ENCODE measurements around the gene PROX1. TPM values are rescaled to one million over a fixed set of nuclear protein-coding genes. Genes with fewer than 3 reads are reported as not detected.

The PROX1 gene
- total RNA-seq, 1 donor from 2014 or later, result 5.0 TPM

- Histone ChIP-seq H3K4me3 (no peak overlapping the region), H3K27ac (no peak overlapping the region), H3K4me2 (no peak overlapping the region), H4K20me1 (ENCODE audit: low read depth) (no peaks in the 10 kb centered on the region), H3K9me3 (ENCODE audit: low read depth) (no peaks in the 10 kb centered on the region), H2AFZ (replicated peaks) (no peak overlapping the region), H3K27me3 (peaks cover 11% of the 10 kb centered on the region), H3K36me3 (no peaks in the 10 kb centered on the region), H3F3A (ENCODE audit: low read depth) (no peaks in the 10 kb centered on the region), H3K79me2 (ENCODE audit: low read depth) (no peaks in the 10 kb centered on the region), H3K9ac (no peak overlapping the region), H3K4me1 (peaks cover 9% of the 10 kb centered on the region)
- Mint-ChIP-seq H3K9me3 (no peaks in the 10 kb centered on the region), H3K36me3 (peaks cover 17% of the 10 kb centered on the region), H3K4me1 (peaks cover 20% of the 10 kb centered on the region), H3K4me3 (no peak overlapping the region), H3K27ac (no peak overlapping the region), H3K27me3 (ENCODE audit: insufficient read depth, low read depth) (peaks cover 2% of the 10 kb centered on the region)
- no peak for DNase-seq (ENCODE audit: low spot score)
- TF ChIP-seq CTCF (IDR thresholded peaks at IDR 0.05) (no peak), EZH2 (IDR thresholded peaks at IDR 0.05) (no peak), EZH2phosphoT487 (IDR thresholded peaks at IDR 0.05) (no peak)
Measured at GRCh38 chr1:213997772-213998107, 10.0 kb downstream of the PROX1 start.

- no peak overlapping the region for H3K4me3 ChIP-seq
- H3K27me3 ChIP-seq, result peaks cover under 1% of the 10 kb centered on the region
- H3K4me2 ChIP-seq, result no peak overlapping the region
- H4K20me1 ChIP-seq (ENCODE audit: low read depth), result no peaks in the 10 kb centered on the region
- no peak overlapping the region for H3K27ac ChIP-seq
- no peaks in the 10 kb centered on the region for H3F3A ChIP-seq (ENCODE audit: low read depth)
- no peaks in the 10 kb centered on the region for H3K79me2 ChIP-seq (ENCODE audit: low read depth)
- TF ChIP-seq EZH2 (IDR thresholded peaks at IDR 0.05), result no peak
- TF ChIP-seq EZH2phosphoT487 (IDR thresholded peaks at IDR 0.05), result no peak
- TF ChIP-seq CTCF (IDR thresholded peaks at IDR 0.05), result no peak
- DNase-seq (ENCODE audit: low spot score), result no peak
- Mint-ChIP-seq H3K4me3 (no peak overlapping the region), H3K36me3 (peaks cover 17% of the 10 kb centered on the region), H3K4me1 (peaks cover 22% of the 10 kb centered on the region), H3K27me3 (ENCODE audit: insufficient read depth, low read depth) (peaks cover 2% of the 10 kb centered on the region), H3K9me3 (no peaks in the 10 kb centered on the region), H3K27ac (no peak overlapping the region)
- H2AFZ ChIP-seq (replicated peaks), result no peak overlapping the region
- H3K9ac ChIP-seq, result no peak overlapping the region
- no peaks in the 10 kb centered on the region for H3K36me3 ChIP-seq
- peaks cover 9% of the 10 kb centered on the region for H3K4me1 ChIP-seq
- H3K9me3 ChIP-seq (ENCODE audit: low read depth), result no peaks in the 10 kb centered on the region
Measured at GRCh38 chr1:213998785-213999184, 11.0 kb downstream of the PROX1 start.

- no peaks in the 10 kb centered on the region for H3K9me3 Mint-ChIP-seq
- no peak for TF ChIP-seq EZH2 (IDR thresholded peaks at IDR 0.05)
- no peak for TF ChIP-seq CTCF (IDR thresholded peaks at IDR 0.05)
- no peak for TF ChIP-seq EZH2phosphoT487 (IDR thresholded peaks at IDR 0.05)
- Histone ChIP-seq H3K4me1 (peaks cover 9% of the 10 kb centered on the region), H3K36me3 (no peaks in the 10 kb centered on the region), H3K27ac (no peak overlapping the region), H2AFZ (replicated peaks) (no peak overlapping the region), H3K9me3 (ENCODE audit: low read depth) (no peaks in the 10 kb centered on the region), H3K4me3 (no peak overlapping the region), H3K27me3 (no peaks in the 10 kb centered on the region), H3K9ac (no peak overlapping the region), H3K4me2 (no peak overlapping the region), H4K20me1 (ENCODE audit: low read depth) (no peaks in the 10 kb centered on the region), H3F3A (ENCODE audit: low read depth) (no peaks in the 10 kb centered on the region), H3K79me2 (ENCODE audit: low read depth) (no peaks in the 10 kb centered on the region)
- no peak for DNase-seq (ENCODE audit: low spot score)
- peaks cover 17% of the 10 kb centered on the region for H3K36me3 Mint-ChIP-seq
- H3K27ac Mint-ChIP-seq, result no peak overlapping the region
- H3K27me3 Mint-ChIP-seq (ENCODE audit: insufficient read depth, low read depth), result peaks cover 2% of the 10 kb centered on the region
- no peak overlapping the region for H3K4me3 Mint-ChIP-seq
- H3K4me1 Mint-ChIP-seq, result peaks cover 22% of the 10 kb centered on the region
Measured at GRCh38 chr1:213999732-214000131, 12.0 kb downstream of the PROX1 start.

All from neural progenitor cell (in vitro differentiated cells).